Liver (tissue), 9 donors: ENCODE results near the gene CRYBA2. TPM values are rescaled to one million over a fixed set of nuclear protein-coding genes. Genes with fewer than 3 reads are reported as not detected.

Experiments
- DNase-seq: peaks from one replicate; pipeline ENCODE4 v3.0.0-alpha.2; 2017; ENCODE audit warnings: low spot score
- H3K27ac ChIP-seq, 2 donors: one replicate each; pipeline ENCODE4 v1.7.0; 2013; ENCODE audit warnings: inconsistent platforms in 2 of 2, low read length in 2 of 2, control low read depth in 1 of 2, low read depth in 1 of 2, mild to moderate bottlenecking in 1 of 2
- H3K27me3 ChIP-seq, 4 donors: one replicate each; pipeline versions ENCODE4 v1.6.1 to v1.7.0; 2013; ENCODE audit warnings: low read length in 3 of 4, inconsistent platforms in 1 of 4, mild to moderate bottlenecking in 1 of 4, moderate library complexity in 1 of 4; ENCODE audit not compliant: control insufficient read depth in 4 of 4, insufficient read depth in 4 of 4
- H3K36me3 ChIP-seq, 4 donors: one replicate each; pipeline versions ENCODE4 v1.6.1 to v1.7.0; 2013; ENCODE audit warnings: low read length in 3 of 4, mild to moderate bottlenecking in 3 of 4, low read depth in 1 of 4, moderate library complexity in 1 of 4; ENCODE audit not compliant: control insufficient read depth in 4 of 4, insufficient read depth in 3 of 4
- H3K4me1 ChIP-seq, 4 donors: one replicate each; pipeline versions ENCODE4 v1.6.1 to v1.7.0; 2013; ENCODE audit warnings: low read length in 3 of 4, mild to moderate bottlenecking in 3 of 4, moderate library complexity in 1 of 4; ENCODE audit not compliant: control insufficient read depth in 4 of 4, insufficient read depth in 4 of 4
- H3K4me3 ChIP-seq, 3 donors: one replicate each; pipeline versions ENCODE4 v1.6.1 to v1.7.0; 2013; ENCODE audit warnings: low read length in 3 of 3, control low read depth in 1 of 3, low read depth in 1 of 3, mild to moderate bottlenecking in 1 of 3
- H3K9ac ChIP-seq, 2 donors: one replicate each; pipeline ENCODE4 v1.7.0; 2013; ENCODE audit warnings: low read length in 2 of 2, mild to moderate bottlenecking in 2 of 2, moderate library complexity in 2 of 2, control low read depth in 1 of 2, low read depth in 1 of 2
- H3K9me3 ChIP-seq, 4 donors: one replicate each; pipeline versions ENCODE4 v1.6.1 to v1.7.0; 2013; ENCODE audit warnings: low read length in 3 of 4; ENCODE audit not compliant: control insufficient read depth in 4 of 4
- CTCF ChIP-seq: fragments of 150-350 bp; IDR thresholded peaks from 2 replicates; pipeline ENCODE4 v1.5.1; 2017; ENCODE audit warnings: improper control_type of control experiment, low read depth, low read length; ENCODE audit not compliant: missing input control
- EGR1 ChIP-seq, 2 donors: IDR thresholded peaks; 2 replicates each; pipeline ENCODE4 v1.6.1; 2016 to 2018; ENCODE audit warnings: antibody characterized with exemption in 2 of 2, low read depth in 2 of 2
- FOXA1 ChIP-seq: IDR thresholded peaks from 2 replicates; pipeline ENCODE4 v1.6.1; 2016; ENCODE audit warnings: antibody characterized with exemption
- FOXA2 ChIP-seq: IDR thresholded peaks from 2 replicates; pipeline ENCODE4 v1.6.1; 2016; ENCODE audit warnings: antibody characterized with exemption
- GABPA ChIP-seq, 2 donors: IDR thresholded peaks in 1 of 2; conservative IDR thresholded peaks in 1 of 2; 2 replicates each; pipeline ENCODE4 v1.6.1; 2016; ENCODE audit warnings: antibody characterized with exemption in 2 of 2, mild to moderate bottlenecking in 1 of 2, moderate library complexity in 1 of 2
- HNF4A ChIP-seq, 2 donors: conservative IDR thresholded peaks; 2 replicates each; pipeline ENCODE4 v1.6.1; 2016; ENCODE audit warnings: antibody characterized with exemption in 2 of 2, mild to moderate bottlenecking in 2 of 2
- HNF4G ChIP-seq: IDR thresholded peaks from 2 replicates; pipeline ENCODE4 v1.6.1; 2016; ENCODE audit warnings: antibody characterized with exemption
- JUND ChIP-seq, 2 donors: IDR thresholded peaks; 2 replicates each; pipeline ENCODE4 v1.6.1; 2016; ENCODE audit warnings: antibody characterized with exemption in 2 of 2
- MAX ChIP-seq: IDR thresholded peaks from 2 replicates; pipeline ENCODE4 v1.6.1; 2016; ENCODE audit warnings: antibody characterized with exemption
- NR2F2 ChIP-seq: IDR thresholded peaks from 2 replicates; pipeline ENCODE4 v1.6.1; 2016; ENCODE audit warnings: antibody characterized with exemption
- RAD21 ChIP-seq, 2 donors: IDR thresholded peaks; 2 replicates each; pipeline ENCODE4 v1.6.1; 2016; ENCODE audit warnings: antibody characterized with exemption in 2 of 2, mild to moderate bottlenecking in 2 of 2
- REST ChIP-seq: IDR thresholded peaks from 2 replicates; pipeline ENCODE4 v1.6.1; 2016; ENCODE audit warnings: antibody characterized with exemption, mild to moderate bottlenecking
- RXRA ChIP-seq, 2 donors: IDR thresholded peaks; 2 replicates each; pipeline ENCODE4 v1.6.1; 2017 to 2018; ENCODE audit warnings: antibody characterized with exemption in 2 of 2, mild to moderate bottlenecking in 1 of 2
- SP1 ChIP-seq: IDR thresholded peaks from 2 replicates; pipeline ENCODE4 v1.6.1; 2018; ENCODE audit warnings: antibody characterized with exemption, mild to moderate bottlenecking
- TAF1 ChIP-seq: conservative IDR thresholded peaks from 2 replicates; pipeline ENCODE4 v1.6.1; 2016; ENCODE audit warnings: antibody characterized with exemption, mild to moderate bottlenecking
- YY1 ChIP-seq: IDR thresholded peaks from 2 replicates; pipeline ENCODE4 v1.6.1; 2016; ENCODE audit warnings: antibody characterized with exemption, mild to moderate bottlenecking
- ZBTB33 ChIP-seq: IDR thresholded peaks from 2 replicates; pipeline ENCODE4 v1.6.1; 2016; ENCODE audit warnings: antibody characterized with exemption
- WGBS: extraction: QIAGEN DNeasy Blood & Tissue Kit; methylation state at CpG from one replicate; pipeline ENCODE4 v1.1.7; 2013; 5-methylcytosine and 5-hydroxymethylcytosine counted together
- polyA plus RNA-seq, 2 donors: library from polyadenylated mRNA; stranded (reverse) in 1 of 2; unstranded in 1 of 2; fragments of 200-250 nt in 1 of 2; fragments of >200 nt in 1 of 2; fragmentation: Nextera tagmentation in 1 of 2; extraction: Ambion mirVana in 1 of 2; gene quantifications; one replicate each; pipeline versions ENCODE4 v1.2.1 to v1.2.3, GENCODE V29; 2013 to 2015
- total RNA-seq, 2 donors: library from RNA; depleted of rRNA; stranded (reverse); fragments of >200 nt; gene quantifications; one replicate each; pipeline ENCODE4 v1.2.3, GENCODE V29; 2014
- TF ChIP-seq, protein P1 (sequence below): IDR thresholded peaks from 2 replicates; pipeline ENCODE4 v1.6.1; 2016; ENCODE audit warnings: antibody characterized with exemption
- donor health status: healthy.
- donor health status: healthy.
- donor health status: healthy.
- donor health status: healthy.
- donor health status: healthy.

CRYBA2 gene
- total and polyA plus RNA-seq, 4 donors, result not detected

GRCh38 chr2:219028141-219028540 lies 34.9 kb upstream of the CRYBA2 start:
- TF ChIP-seq GABPA (IDR thresholded peaks at IDR 0.05 in 1 of 2, conservative IDR thresholded peaks at IDR 0.05 in 1 of 2) (no peak), ZBTB33 (no peak), YY1 (no peak), FOXA1 (no peak), HNF4A (conservative IDR thresholded peaks at IDR 0.05) (no peak), FOXA2 (no peak), TAF1 (no peak), REST (no peak), CTCF (no peak), EGR1 (IDR thresholded peaks at IDR 0.05; ENCODE audit: low read depth in 2 of 2) (no peak), NR2F2 (no peak), HNF4G (no peak), RXRA (IDR thresholded peaks at IDR 0.05) (no peak), MAX (no peak), RAD21 (IDR thresholded peaks at IDR 0.05) (no peak), JUND (IDR thresholded peaks at IDR 0.05) (no peak)
- TF ChIP-seq, protein P1, sequence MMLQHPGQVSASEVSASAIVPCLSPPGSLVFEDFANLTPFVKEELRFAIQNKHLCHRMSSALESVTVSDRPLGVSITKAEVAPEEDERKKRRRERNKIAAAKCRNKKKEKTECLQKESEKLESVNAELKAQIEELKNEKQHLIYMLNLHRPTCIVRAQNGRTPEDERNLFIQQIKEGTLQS, result no peak
- Histone ChIP-seq H3K9ac (no peak overlapping the region), H3K4me1 (no peaks in the 10 kb centered on the region), H3K36me3 (no peaks in the 10 kb centered on the region), H3K9me3 (no peaks in the 10 kb centered on the region), H3K27ac (no peak overlapping the region), H3K4me3 (no peak overlapping the region), H3K27me3 (no peaks in the 10 kb centered on the region)
- 77% methylated on average over 5 of the region's 5 CpGs for WGBS
- no peak for DNase-seq

DNA sequence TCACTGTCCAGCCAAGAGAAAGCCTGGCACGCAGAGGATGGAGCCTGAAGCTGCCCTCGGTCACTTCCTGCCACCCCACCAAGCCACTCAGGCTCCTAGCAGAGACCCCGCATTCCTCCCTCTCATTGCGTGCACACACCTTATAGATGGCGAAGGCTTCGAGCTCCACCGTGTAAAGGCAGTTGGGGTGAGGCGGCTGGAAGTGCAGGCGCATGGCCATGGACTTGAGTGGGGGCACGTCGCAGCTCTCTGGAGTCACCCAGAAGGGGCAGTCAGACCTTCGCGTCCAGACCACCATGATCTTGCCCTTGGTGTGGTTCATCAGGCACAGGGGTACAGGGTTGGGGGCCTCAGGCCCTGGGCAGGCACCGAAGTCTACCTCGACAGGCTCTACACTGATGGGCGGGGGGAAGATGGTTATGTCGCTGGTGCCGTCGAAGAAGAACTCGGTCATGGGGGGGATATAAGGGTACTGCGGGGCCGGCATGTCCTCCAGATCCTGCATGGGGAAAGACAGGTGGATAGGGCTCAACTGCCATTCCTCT lies 34.4 kb upstream of the CRYBA2 start:
- H3K9me3 ChIP-seq, result no peaks in the 10 kb centered on the region
- H3K27ac ChIP-seq, result no peak overlapping the region
- no peak overlapping the region for H3K4me3 ChIP-seq
- H3K4me1 ChIP-seq, result no peaks in the 10 kb centered on the region
- 92% methylated on average over 22 of the region's 22 CpGs for WGBS
- no peak overlapping the region for H3K9ac ChIP-seq
- H3K27me3 ChIP-seq, result no peaks in the 10 kb centered on the region
- H3K36me3 ChIP-seq, result no peaks in the 10 kb centered on the region
- no peak for DNase-seq
- TF ChIP-seq YY1, result no peak
- TF ChIP-seq TAF1, result no peak
- no peak for TF ChIP-seq HNF4A (conservative IDR thresholded peaks at IDR 0.05)
- TF ChIP-seq REST, result no peak
- no peak for TF ChIP-seq GABPA (IDR thresholded peaks at IDR 0.05 in 1 of 2, conservative IDR thresholded peaks at IDR 0.05 in 1 of 2)
- TF ChIP-seq, protein P1, result no peak
- TF ChIP-seq MAX, result no peak
- no peak for TF ChIP-seq NR2F2
- no peak for TF ChIP-seq RAD21 (IDR thresholded peaks at IDR 0.05)
- no peak for TF ChIP-seq FOXA1
- TF ChIP-seq SP1, result no peak
